Cerebellar nuclear complex (tissue), 1 donor: ENCODE data around the gene DYRK3.
"Not testable (repeated sequence)": the region's sequence is repeated elsewhere in the genome, so short reads cannot be mapped to it uniquely, and the experiment has no call there.

Experiments
- DNase-seq, 2 experiments: peaks; one replicate each; lab custom pipeline; 2025; lab: John Stamatoyannopoulos, UW

Gene DYRK3

GRCh38 chr1:206635080-206635977 is at the start of gene DYRK3:
Gene DYRK3, plus strand, starts transcription at chr1:206635536. Its CDS starts 168 bp downstream, at chr1:206635704.
- peak in 1 of 2 experiments; percentile 72 for DNase-seq

GRCh38 chr1:206586501-206587445 is 48.6 kb upstream of the DYRK3 start:
- no peak for DNase-seq

- DNase-seq: no peak
Observed at GRCh38 chr1:206587904-206588303, 47.4 kb upstream of the DYRK3 start.

GRCh38 chr1:206588492-206588891 is 46.8 kb upstream of the DYRK3 start:
- DNase-seq: no peak

GRCh38 chr1:206589206-206589605 is 46.1 kb upstream of the DYRK3 start:
- no peak for DNase-seq

- no peak for DNase-seq
Observed at GRCh38 chr1:206590025-206590758, 45.1 kb upstream of the DYRK3 start.

- no peak for DNase-seq
Observed at GRCh38 chr1:206591226-206591625, 44.1 kb upstream of the DYRK3 start.

GRCh38 chr1:206591696-206592095 is 43.6 kb upstream of the DYRK3 start:
- DNase-seq: no peak

- no peak for DNase-seq
Observed at GRCh38 chr1:206593351-206593925, 41.9 kb upstream of the DYRK3 start.

GRCh38 chr1:206595581-206596318 is 39.6 kb upstream of the DYRK3 start:
- DNase-seq: no peak

- DNase-seq: no peak
Observed at GRCh38 chr1:206596319-206596666, 39.0 kb upstream of the DYRK3 start.

- no peak for DNase-seq
Observed at GRCh38 chr1:206600527-206600926, 34.8 kb upstream of the DYRK3 start.

- no peak for DNase-seq
Observed at GRCh38 chr1:206604861-206605260, 30.5 kb upstream of the DYRK3 start.

GRCh38 chr1:206606867-206607266 is 28.5 kb upstream of the DYRK3 start:
- no peak for DNase-seq

- DNase-seq: no peak
Observed at GRCh38 chr1:206608108-206608698, 27.1 kb upstream of the DYRK3 start.

- DNase-seq: no peak
Observed at GRCh38 chr1:206609229-206609991, 25.9 kb upstream of the DYRK3 start.

- peak; percentile 43 to 82 for DNase-seq
Observed at GRCh38 chr1:206612129-206612876, 23.0 kb upstream of the DYRK3 start, which contains the start of gene EIF2D. Gene EIF2D, minus strand, starts transcription at chr1:206612465. Its CDS starts 123 bp downstream, at chr1:206612342.

GRCh38 chr1:206626396-206626795 is 8.9 kb upstream of the DYRK3 start:
- not testable (repeated sequence) for DNase-seq

GRCh38 chr1:206628916-206629315 is 6.4 kb upstream of the DYRK3 start:
- DNase-seq: no peak
